Transverse colon (tissue), 4 donors: ENCODE measurements around the gene MS4A6A. TPM values are rescaled to one million over a fixed set of nuclear protein-coding genes. Genes with fewer than 3 reads are reported as not detected.
"Not testable (repeated sequence)": the region's sequence is repeated elsewhere in the genome, so short reads cannot be mapped to it uniquely, and the experiment has no call there.

ENCODE experiments used
- DNase-seq: peaks from one replicate; pipeline ENCODE4 v3.0.0-alpha.2; 2019
- H3K27ac ChIP-seq, 4 donors: fragments of 200-600 bp; sonication (generic); 2 replicates each; pipeline ENCODE4 v1.5.1; 2016 to 2018; ENCODE audit warnings: inconsistent platforms in 4 of 4
- H3K27me3 ChIP-seq: fragments of 200-600 bp; sonication (generic); 2 replicates; pipeline ENCODE4 v1.5.1; 2017; ENCODE audit warnings: inconsistent platforms
- H3K36me3 ChIP-seq, 4 donors: fragments of 200-600 bp; sonication (generic); 2 replicates each; pipeline ENCODE4 v1.5.1; 2017 to 2019; ENCODE audit warnings: inconsistent platforms in 4 of 4
- H3K4me1 ChIP-seq, 4 donors: fragments of 200-600 bp; sonication (generic); 2 replicates each; pipeline ENCODE4 v1.5.1; 2017 to 2020; ENCODE audit warnings: inconsistent platforms in 4 of 4
- H3K4me3 ChIP-seq, 4 donors: fragments of 200-600 bp; sonication (generic); 1 replicate in 1 of 4; 2 replicates in 3 of 4; pipeline versions ENCODE4 v1.5.1 to v1.6.1; 2017 to 2019; ENCODE audit warnings: inconsistent platforms in 4 of 4
- H3K9me3 ChIP-seq, 2 donors: fragments of 200-600 bp; sonication (generic); 2 replicates each; pipeline ENCODE4 v1.5.1; 2017 to 2019; ENCODE audit warnings: inconsistent platforms in 2 of 2
- EP300 ChIP-seq: sonication (generic); formaldehyde crosslinking; IDR thresholded peaks from one replicate; pipeline ENCODE4 v1.6.1; 2017; ENCODE audit warnings: antibody characterized with exemption, low read depth
- POLR2A ChIP-seq: fragments of 450-650 bp; IDR thresholded peaks from one replicate; pipeline ENCODE4 v1.6.1; 2016; ENCODE audit warnings: antibody characterized with exemption, mild to moderate bottlenecking, moderate library complexity
- POLR2AphosphoS5 ChIP-seq, 3 donors: sonication (generic); formaldehyde crosslinking; IDR thresholded peaks; one replicate each; pipeline ENCODE4 v1.6.1; 2016; ENCODE audit warnings: antibody characterized with exemption in 3 of 3
- WGBS, 2 donors: methylation state at CpG; one replicate each; pipeline ENCODE4 v1.1.5; 2018; ENCODE audit warnings: low coverage in 1 of 2; 5-methylcytosine and 5-hydroxymethylcytosine counted together
- in situ Hi-C, 4 donors: fragments of 200-750 bp; cut with MboI; loops; one replicate each; pipeline versions ENCODE4 v1.15.0 to v1.15.1; 2017; ENCODE audit warnings: low sequenced_read_pairs in 3 of 4, low pct_ligation_motif_present in 1 of 4, low pct_unique_long_range_greater_than_20kb in 1 of 4
- intact Hi-C: fragments of 100-400 bp; cut with DNase I; formaldehyde crosslinking; loops from one replicate; pipeline ENCODE4 v1.15.1; 2023; ENCODE audit warnings: low total_unique reads
- total RNA-seq, 4 donors: library from RNA; depleted of rRNA; stranded (reverse); fragments of >200 nt; gene quantifications; one replicate each; pipeline ENCODE4 v1.1.0, GENCODE V29; 2016
- TF ChIP-seq, protein P1 (sequence below), 5 experiments: fragments of 200-600 bp in 3 of 5; fragments of 450-650 bp in 2 of 5; sonication (generic) in 3 of 5; IDR thresholded peaks; 1 replicate in 2 of 5; 2 replicates in 3 of 5; pipeline ENCODE4 v1.5.1; 2016 to 2017; ENCODE audit warnings: antibody characterized with exemption in 5 of 5, inconsistent platforms in 3 of 5, mild to moderate bottlenecking in 2 of 5, moderate library complexity in 1 of 5

MS4A6A gene
- total RNA-seq, 4 donors from 2014 or later, result 0.75 to 54.3 (median 27.4) TPM

DNA sequence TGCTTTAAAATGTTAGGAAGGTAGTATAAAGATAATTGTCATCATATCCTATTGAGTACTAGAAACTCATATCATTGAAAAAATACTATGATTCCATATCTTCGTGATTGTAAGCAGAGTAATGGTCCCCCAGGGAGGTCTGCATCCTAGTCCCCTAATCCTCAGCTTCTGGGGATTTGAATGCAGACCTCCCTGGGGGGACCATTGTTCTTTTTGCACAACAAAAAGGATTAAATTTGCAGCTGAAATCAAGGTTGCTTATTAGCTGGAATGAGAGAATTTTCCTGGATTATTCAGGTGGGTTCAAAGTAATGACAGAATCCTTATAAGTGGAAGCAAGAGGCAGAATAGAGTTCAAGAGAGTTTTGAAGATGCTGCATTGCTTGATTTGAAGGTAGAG, 26.1 kb upstream of the MS4A6A start:
- TF ChIP-seq, protein P1, sequence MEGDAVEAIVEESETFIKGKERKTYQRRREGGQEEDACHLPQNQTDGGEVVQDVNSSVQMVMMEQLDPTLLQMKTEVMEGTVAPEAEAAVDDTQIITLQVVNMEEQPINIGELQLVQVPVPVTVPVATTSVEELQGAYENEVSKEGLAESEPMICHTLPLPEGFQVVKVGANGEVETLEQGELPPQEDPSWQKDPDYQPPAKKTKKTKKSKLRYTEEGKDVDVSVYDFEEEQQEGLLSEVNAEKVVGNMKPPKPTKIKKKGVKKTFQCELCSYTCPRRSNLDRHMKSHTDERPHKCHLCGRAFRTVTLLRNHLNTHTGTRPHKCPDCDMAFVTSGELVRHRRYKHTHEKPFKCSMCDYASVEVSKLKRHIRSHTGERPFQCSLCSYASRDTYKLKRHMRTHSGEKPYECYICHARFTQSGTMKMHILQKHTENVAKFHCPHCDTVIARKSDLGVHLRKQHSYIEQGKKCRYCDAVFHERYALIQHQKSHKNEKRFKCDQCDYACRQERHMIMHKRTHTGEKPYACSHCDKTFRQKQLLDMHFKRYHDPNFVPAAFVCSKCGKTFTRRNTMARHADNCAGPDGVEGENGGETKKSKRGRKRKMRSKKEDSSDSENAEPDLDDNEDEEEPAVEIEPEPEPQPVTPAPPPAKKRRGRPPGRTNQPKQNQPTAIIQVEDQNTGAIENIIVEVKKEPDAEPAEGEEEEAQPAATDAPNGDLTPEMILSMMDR (IDR thresholded peaks at IDR 0.05), result no peak
- no peaks in the 10 kb centered on the region for H3K4me1 ChIP-seq
- H3K4me3 ChIP-seq, result no peak overlapping the region
- WGBS, 2 donors, result 22% methylated on average over 1 of the region's 1 CpG; no CpG with 5 or more reads in 1 of the 2 donors
- no peaks in the 10 kb centered on the region for H3K9me3 ChIP-seq
- DNase-seq, result no peak
- H3K27ac ChIP-seq, result no peak overlapping the region
- in situ Hi-C loops (no loop called here), intact Hi-C loops (no loop called here)
- no peaks in the 10 kb centered on the region for H3K36me3 ChIP-seq
- H3K27me3 ChIP-seq, result no peaks in the 10 kb centered on the region

DNA sequence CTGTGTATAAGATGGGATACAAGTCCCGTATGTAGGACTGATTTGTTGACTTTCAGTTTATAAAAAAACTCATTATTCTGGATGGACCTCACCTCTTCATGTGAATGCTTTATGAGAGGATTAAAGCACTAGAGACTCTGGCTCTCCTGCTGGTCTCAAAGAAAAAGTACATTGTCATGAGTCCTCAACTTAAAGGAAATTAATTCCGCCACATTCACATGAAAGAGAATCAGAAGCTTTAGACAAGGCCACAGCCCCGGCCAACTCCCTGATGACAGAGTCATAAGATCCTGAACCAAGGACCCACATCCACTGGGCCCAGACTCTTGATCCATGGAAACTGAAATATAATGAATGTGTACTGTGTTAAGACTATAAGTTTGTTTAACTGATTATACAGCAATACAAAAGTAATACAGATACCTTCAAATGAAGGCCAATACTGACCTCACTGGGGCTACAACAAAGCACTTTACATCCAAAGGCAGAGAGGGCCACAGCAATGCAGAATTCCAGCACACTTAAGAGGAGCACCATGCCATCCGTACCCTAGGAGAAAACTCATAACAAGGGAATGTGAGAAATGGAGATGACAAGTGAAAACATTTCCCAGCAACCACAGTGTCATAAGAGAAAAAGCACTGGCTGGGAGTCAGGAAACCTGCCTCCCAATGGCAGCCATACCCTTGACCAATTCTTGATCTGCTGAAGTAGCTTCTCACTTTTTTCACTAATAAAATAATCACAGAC, 25.4 kb upstream of the MS4A6A start:
- no peaks in the 10 kb centered on the region for H3K36me3 ChIP-seq
- intact Hi-C loops, result no loop called here
- H3K9me3 ChIP-seq, result no peaks in the 10 kb centered on the region
- 79 to 91% methylated on average over 4 of the region's 4 CpGs for WGBS, 2 donors
- no peaks in the 10 kb centered on the region for H3K27me3 ChIP-seq
- no peak for DNase-seq
- H3K4me1 ChIP-seq, result no peaks in the 10 kb centered on the region
- in situ Hi-C loops, result no loop called here
- H3K4me3 ChIP-seq, result no peak overlapping the region
- no peak overlapping the region for H3K27ac ChIP-seq
- no peak for TF ChIP-seq POLR2AphosphoS5 (IDR thresholded peaks at IDR 0.05)
- TF ChIP-seq POLR2A, result no peak
- TF ChIP-seq, protein P1 (IDR thresholded peaks at IDR 0.05), result no peak

- intact Hi-C loops (no loop called here), in situ Hi-C loops (no loop called here)
- Histone ChIP-seq H3K36me3 (no peaks in the 10 kb centered on the region), H3K27ac (no peak overlapping the region), H3K27me3 (no peaks in the 10 kb centered on the region), H3K9me3 (no peaks in the 10 kb centered on the region), H3K4me3 (no peak overlapping the region), H3K4me1 (no peaks in the 10 kb centered on the region)
- TF ChIP-seq EP300 (no peak), POLR2AphosphoS5 (IDR thresholded peaks at IDR 0.05) (no peak), POLR2A (no peak)
- TF ChIP-seq, protein P1 (IDR thresholded peaks at IDR 0.05), result no peak
- 71 to 100% methylated on average over 1 of the region's 1 CpG for WGBS, 2 donors
- DNase-seq, result no peak
Measured at GRCh38 chr11:60206616-60207015, 23.7 kb upstream of the MS4A6A start.

GRCh38 chr11:60204922-60205321, 22.0 kb upstream of the MS4A6A start:
- Histone ChIP-seq H3K27me3 (no peaks in the 10 kb centered on the region), H3K9me3 (no peaks in the 10 kb centered on the region), H3K27ac (no peak overlapping the region), H3K4me3 (no peak overlapping the region), H3K4me1 (no peaks in the 10 kb centered on the region), H3K36me3 (no peaks in the 10 kb centered on the region)
- in situ Hi-C loops, result no loop called here
- DNase-seq, result no peak
- TF ChIP-seq POLR2A (no peak), EP300 (no peak), POLR2AphosphoS5 (IDR thresholded peaks at IDR 0.05) (no peak)
- TF ChIP-seq, protein P1 (IDR thresholded peaks at IDR 0.05), result no peak
- intact Hi-C loops, result no loop called here
- 70 to 74% methylated on average over 4 of the region's 4 CpGs for WGBS, 2 donors

- in situ Hi-C loops, DNase-seq, H3K4me1 ChIP-seq, H3K36me3 ChIP-seq, intact Hi-C loops, H3K4me3 ChIP-seq, H3K9me3 ChIP-seq, H3K27ac ChIP-seq, H3K27me3 ChIP-seq: not testable (repeated sequence)
- 92% methylated on average over 10 of the region's 26 CpGs; no CpG with 5 or more reads in 1 of the 2 donors for WGBS, 2 donors
Measured at GRCh38 chr11:60201334-60201733, 18.5 kb upstream of the MS4A6A start.
